HepG2 (cell line): ENCODE measurements around the gene C20orf96. TPM values are rescaled to one million over a fixed set of nuclear protein-coding genes. Genes with fewer than 3 reads are reported as not detected.
A peak's percentile ranks its signal among the peaks of the same experiment; 100 is the strongest.

Experiments used
- EED ChIP-seq: sonication (generic); formaldehyde crosslinking; IDR thresholded peaks from 2 replicates; pipeline ENCODE4 v1.5.0; 2020; ENCODE audit warnings: mild to moderate bottlenecking, missing genetic modification reagents
- HNF4A ChIP-seq: sonication (generic); formaldehyde crosslinking; IDR thresholded peaks from 2 replicates; pipeline ENCODE4 v1.4.0; 2020; ENCODE audit warnings: missing genetic modification reagents
- PAXIP1 ChIP-seq: sonication (generic); formaldehyde crosslinking; conservative IDR thresholded peaks from 2 replicates; pipeline ENCODE4 v1.4.0; 2020; ENCODE audit warnings: mild to moderate bottlenecking, missing genetic modification reagents, moderate library complexity
- RBAK ChIP-seq: sonication (generic); formaldehyde crosslinking; IDR thresholded peaks from 2 replicates; pipeline ENCODE4 v1.5.1; 2020; ENCODE audit warnings: mild to moderate bottlenecking, missing genetic modification reagents
- REPIN1 ChIP-seq: sonication (generic); formaldehyde crosslinking; IDR thresholded peaks from 2 replicates; pipeline ENCODE4 v1.8.0; 2022; ENCODE audit warnings: missing genetic modification reagents, low read depth, mild to moderate bottlenecking, borderline replicate concordance
- STAT6 ChIP-seq: sonication (generic); formaldehyde crosslinking; IDR thresholded peaks from 2 replicates; pipeline ENCODE4 v1.4.0; 2020; ENCODE audit warnings: missing genetic modification reagents, mild to moderate bottlenecking, borderline replicate concordance
- TAF1 ChIP-seq: sonication (generic); formaldehyde crosslinking; IDR thresholded peaks from 2 replicates; pipeline ENCODE4 v1.4.0; 2020; ENCODE audit warnings: missing genetic modification reagents
- ZNF282 ChIP-seq: fragments of 450-650 bp; IDR thresholded peaks from 2 replicates; pipeline ENCODE4 v1.6.1; 2018; ENCODE audit not compliant: partially characterized antibody
- ZNF292 ChIP-seq: sonication (generic); formaldehyde crosslinking; IDR thresholded peaks from 2 replicates; pipeline ENCODE4 v1.8.1; 2022; ENCODE audit warnings: mild to moderate bottlenecking, low read depth, missing genetic modification reagents, borderline replicate concordance
- ZNF296 ChIP-seq: sonication (generic); formaldehyde crosslinking; conservative IDR thresholded peaks from 2 replicates; pipeline ENCODE4 v1.5.0; 2020; ENCODE audit warnings: mild to moderate bottlenecking, missing genetic modification reagents
- ZNF441 ChIP-seq: sonication (generic); formaldehyde crosslinking; IDR thresholded peaks from 2 replicates; pipeline ENCODE4 v1.7.0; 2021; ENCODE audit warnings: missing genetic modification reagents, borderline replicate concordance
- ZNF567 ChIP-seq: sonication (generic); formaldehyde crosslinking; IDR thresholded peaks from 2 replicates; pipeline ENCODE4 v1.8.1; 2023; ENCODE audit warnings: mild to moderate bottlenecking, missing genetic modification reagents, borderline replicate concordance
- ZNF607 ChIP-seq: sonication (generic); formaldehyde crosslinking; IDR thresholded peaks from 2 replicates; pipeline ENCODE4 v1.5.1; 2020; ENCODE audit warnings: missing genetic modification reagents, mild to moderate bottlenecking, borderline replicate concordance
- ZNF670 ChIP-seq: sonication (generic); formaldehyde crosslinking; IDR thresholded peaks from 2 replicates; pipeline ENCODE4 v1.8.0; 2022; ENCODE audit warnings: mild to moderate bottlenecking, missing genetic modification reagents, borderline replicate concordance
- ZNF766 ChIP-seq: sonication (generic); formaldehyde crosslinking; IDR thresholded peaks from 2 replicates; pipeline ENCODE4 v1.5.0; 2020; ENCODE audit warnings: missing genetic modification reagents, borderline replicate concordance
- polyA plus RNA-seq, 8 experiments: library from polyadenylated mRNA; depleted of rRNA in 3 of 8; stranded (reverse) in 7 of 8; unstranded in 1 of 8; fragments of >200 nt; fragmentation: Illumina TruSeq in 4 of 8; extraction: Trizol in 4 of 8; gene quantifications; 2 replicates each; pipeline versions ENCODE4 v1.2.1 to v1.2.3, GENCODE V29; 2011 to 2016; ENCODE audit warnings: low read depth in 4 of 8, missing spikeins in 1 of 8, mixed read lengths in 1 of 8; ENCODE audit not compliant: insufficient read depth in 1 of 8
- total RNA-seq, 5 experiments: library from RNA; depleted of rRNA; stranded (reverse); fragments of >200 nt; fragmentation: Illumina TruSeq; extraction: Trizol; gene quantifications; 2 replicates each; pipeline ENCODE4 v1.2.3, GENCODE V29; 2016; ENCODE audit warnings: low read depth in 1 of 5
- TF ChIP-seq, protein P1 (sequence below): IDR thresholded peaks from 2 replicates; pipeline ENCODE4 v1.6.1; 2016; ENCODE audit warnings: low read depth, missing genetic modification reagents, missing compliant biosample characterization

The C20orf96 gene
- total and polyA plus RNA-seq, 2 of the 13 experiments (the other 11 are each of a cell fraction or from before 2014, with no cell fraction given), result 3.8 to 20.6 TPM

GRCh38 chr20:330233-331149 lies 39.9 kb upstream of the C20orf96 start (continued):
- TF ChIP-seq, protein P1, sequence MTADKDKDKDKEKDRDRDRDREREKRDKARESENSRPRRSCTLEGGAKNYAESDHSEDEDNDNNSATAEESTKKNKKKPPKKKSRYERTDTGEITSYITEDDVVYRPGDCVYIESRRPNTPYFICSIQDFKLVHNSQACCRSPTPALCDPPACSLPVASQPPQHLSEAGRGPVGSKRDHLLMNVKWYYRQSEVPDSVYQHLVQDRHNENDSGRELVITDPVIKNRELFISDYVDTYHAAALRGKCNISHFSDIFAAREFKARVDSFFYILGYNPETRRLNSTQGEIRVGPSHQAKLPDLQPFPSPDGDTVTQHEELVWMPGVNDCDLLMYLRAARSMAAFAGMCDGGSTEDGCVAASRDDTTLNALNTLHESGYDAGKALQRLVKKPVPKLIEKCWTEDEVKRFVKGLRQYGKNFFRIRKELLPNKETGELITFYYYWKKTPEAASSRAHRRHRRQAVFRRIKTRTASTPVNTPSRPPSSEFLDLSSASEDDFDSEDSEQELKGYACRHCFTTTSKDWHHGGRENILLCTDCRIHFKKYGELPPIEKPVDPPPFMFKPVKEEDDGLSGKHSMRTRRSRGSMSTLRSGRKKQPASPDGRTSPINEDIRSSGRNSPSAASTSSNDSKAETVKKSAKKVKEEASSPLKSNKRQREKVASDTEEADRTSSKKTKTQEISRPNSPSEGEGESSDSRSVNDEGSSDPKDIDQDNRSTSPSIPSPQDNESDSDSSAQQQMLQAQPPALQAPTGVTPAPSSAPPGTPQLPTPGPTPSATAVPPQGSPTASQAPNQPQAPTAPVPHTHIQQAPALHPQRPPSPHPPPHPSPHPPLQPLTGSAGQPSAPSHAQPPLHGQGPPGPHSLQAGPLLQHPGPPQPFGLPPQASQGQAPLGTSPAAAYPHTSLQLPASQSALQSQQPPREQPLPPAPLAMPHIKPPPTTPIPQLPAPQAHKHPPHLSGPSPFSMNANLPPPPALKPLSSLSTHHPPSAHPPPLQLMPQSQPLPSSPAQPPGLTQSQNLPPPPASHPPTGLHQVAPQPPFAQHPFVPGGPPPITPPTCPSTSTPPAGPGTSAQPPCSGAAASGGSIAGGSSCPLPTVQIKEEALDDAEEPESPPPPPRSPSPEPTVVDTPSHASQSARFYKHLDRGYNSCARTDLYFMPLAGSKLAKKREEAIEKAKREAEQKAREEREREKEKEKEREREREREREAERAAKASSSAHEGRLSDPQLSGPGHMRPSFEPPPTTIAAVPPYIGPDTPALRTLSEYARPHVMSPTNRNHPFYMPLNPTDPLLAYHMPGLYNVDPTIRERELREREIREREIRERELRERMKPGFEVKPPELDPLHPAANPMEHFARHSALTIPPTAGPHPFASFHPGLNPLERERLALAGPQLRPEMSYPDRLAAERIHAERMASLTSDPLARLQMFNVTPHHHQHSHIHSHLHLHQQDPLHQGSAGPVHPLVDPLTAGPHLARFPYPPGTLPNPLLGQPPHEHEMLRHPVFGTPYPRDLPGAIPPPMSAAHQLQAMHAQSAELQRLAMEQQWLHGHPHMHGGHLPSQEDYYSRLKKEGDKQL (CRISPR knock-in tag), result 0 out of 2 replicates have a peak, but pooled peaks have one; percentile 16
- TF ChIP-seq RBAK (CRISPR knock-in tag) (no peak), ZNF766 (CRISPR knock-in tag) (no peak), ZNF441 (no peak), PAXIP1 (no peak; the same call in 1 of the 2 replicates), ZNF292 (CRISPR knock-in tag) (no peak), ZNF296 (CRISPR knock-in tag) (no peak), EED (peak; percentile 72; the same call in 1 of the 2 replicates), HNF4A (CRISPR knock-in tag) (no peak), STAT6 (no peak), ZNF670 (CRISPR knock-in tag) (no peak), TAF1 (CRISPR knock-in tag) (no peak), ZNF607 (CRISPR knock-in tag) (no peak; the same call in 1 of the 2 replicates), ZNF282 (no peak), REPIN1 (CRISPR knock-in tag) (no peak; the same call in 1 of the 2 replicates), ZNF567 (CRISPR knock-in tag) (no peak)
